GM18499 (cell line): ENCODE measurements around the gene RERE.
A peak's percentile ranks its signal among the peaks of the same experiment; 100 is the strongest.
"Not testable (repeated sequence)": the region's sequence is repeated elsewhere in the genome, so short reads cannot be mapped to it uniquely, and the experiment has no call there.

ENCODE experiments used
- ATAC-seq: cut with Tn5 transposase; IDR thresholded peaks from one replicate; pipeline ENCODE4 v1.9.1; 2021; ENCODE audit warnings: moderate number of reproducible peaks; ENCODE audit not compliant: insufficient read depth, unreplicated experiment

The RERE gene

DNA sequence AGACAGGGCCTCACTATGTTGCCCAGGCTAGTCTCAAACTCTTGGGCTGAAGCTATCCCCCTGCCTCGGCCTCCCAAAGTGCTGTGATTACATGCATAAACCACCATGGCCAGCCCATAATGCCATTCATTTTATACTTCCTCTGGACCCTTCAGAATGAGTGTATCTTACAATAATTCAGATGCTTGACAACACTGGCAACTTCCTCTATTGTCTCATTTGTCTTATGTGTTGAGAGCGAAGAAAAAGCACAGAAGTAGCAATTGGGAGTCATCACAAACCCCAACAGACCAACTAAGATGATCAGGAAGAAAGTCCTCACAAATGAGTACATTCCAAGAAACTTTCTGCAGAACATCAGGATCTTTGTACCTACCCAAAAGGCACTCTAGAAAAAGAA lies 191.9 kb downstream of the RERE start:
- ATAC-seq = no peak

- not testable (repeated sequence) for ATAC-seq
Observed at GRCh38 chr1:8623651-8624192, 193.7 kb downstream of the RERE start.

DNA sequence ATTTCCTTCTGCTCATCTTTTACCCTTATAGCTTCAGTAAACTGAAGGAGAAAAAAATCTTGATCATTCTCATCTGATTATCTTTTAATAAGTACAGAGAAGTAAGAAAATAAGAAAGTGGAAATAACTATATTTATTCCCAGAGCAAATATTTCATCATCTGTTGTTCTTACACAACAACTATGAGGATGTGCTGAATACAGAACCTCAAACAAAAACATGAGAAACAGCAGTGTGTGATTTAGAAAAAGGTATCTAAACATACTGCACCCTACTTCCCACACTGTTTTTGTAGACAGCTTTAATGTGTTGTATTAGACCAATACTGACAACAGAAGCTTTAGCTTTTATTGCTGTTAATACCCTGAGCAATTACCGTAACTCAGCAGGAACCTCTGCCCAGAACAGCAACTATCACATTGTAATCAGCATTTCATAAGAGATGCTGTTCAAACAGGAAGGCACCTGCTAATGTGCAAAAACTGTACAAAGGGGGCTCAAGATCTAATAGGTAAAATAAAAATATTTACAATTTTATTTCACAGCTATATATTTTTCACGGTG lies 195.6 kb downstream of the RERE start:
- ATAC-seq = not testable (repeated sequence)

GRCh38 chr1:8621034-8621582 lies 196.3 kb downstream of the RERE start:
- ATAC-seq = not testable (repeated sequence)

DNA sequence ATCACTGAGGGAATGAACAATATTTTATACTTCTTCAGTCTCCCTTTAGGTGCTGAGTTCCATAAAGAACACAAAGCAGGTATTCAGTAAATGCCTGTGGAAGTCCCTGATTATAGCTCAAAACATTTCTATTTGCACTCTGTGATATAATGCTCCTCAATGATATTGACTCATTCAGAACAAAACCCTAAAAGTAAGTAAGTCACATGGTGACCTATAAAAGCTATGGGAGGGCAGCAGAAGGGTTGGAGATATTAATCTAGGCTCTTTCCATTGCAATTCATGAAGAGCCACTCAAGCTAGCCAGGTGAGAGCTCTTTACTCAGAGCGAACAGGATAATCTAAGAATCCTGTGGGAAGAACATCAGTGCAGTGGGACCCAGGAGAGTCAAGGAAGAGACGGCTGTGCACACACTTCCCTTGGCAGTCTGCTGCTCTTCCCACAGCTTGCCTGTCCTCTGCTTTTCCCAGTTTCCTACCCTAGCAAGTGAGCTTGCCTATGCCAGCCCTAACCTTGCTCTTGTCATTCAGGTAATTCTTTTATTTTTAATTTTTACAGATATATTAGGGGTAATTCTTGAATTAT lies 197.4 kb downstream of the RERE start:
- ATAC-seq = not testable (repeated sequence)

DNA sequence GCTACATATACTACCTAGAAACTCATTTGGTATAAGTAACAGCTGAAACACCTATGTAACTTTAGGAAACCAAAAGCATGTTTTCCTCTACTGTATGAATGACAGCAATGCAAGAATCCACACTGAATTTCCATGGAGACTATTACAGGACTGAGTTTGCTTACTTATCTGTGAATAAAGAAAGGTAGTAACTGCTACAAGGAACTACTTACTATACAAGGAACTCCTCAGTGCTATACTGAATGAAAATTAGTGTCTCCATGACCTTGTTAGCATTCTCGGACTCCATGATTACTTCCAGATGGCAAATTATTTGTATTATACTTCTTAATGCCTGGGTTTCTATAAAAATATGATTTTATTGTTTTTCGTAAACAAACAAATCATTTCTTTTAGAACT lies 198.0 kb downstream of the RERE start:
- not testable (repeated sequence) for ATAC-seq

- ATAC-seq = not testable (repeated sequence)
Observed at GRCh38 chr1:8616791-8617190, 200.6 kb downstream of the RERE start.

GRCh38 chr1:8611634-8612515 lies 205.6 kb downstream of the RERE start:
- ATAC-seq = not testable (repeated sequence)

DNA sequence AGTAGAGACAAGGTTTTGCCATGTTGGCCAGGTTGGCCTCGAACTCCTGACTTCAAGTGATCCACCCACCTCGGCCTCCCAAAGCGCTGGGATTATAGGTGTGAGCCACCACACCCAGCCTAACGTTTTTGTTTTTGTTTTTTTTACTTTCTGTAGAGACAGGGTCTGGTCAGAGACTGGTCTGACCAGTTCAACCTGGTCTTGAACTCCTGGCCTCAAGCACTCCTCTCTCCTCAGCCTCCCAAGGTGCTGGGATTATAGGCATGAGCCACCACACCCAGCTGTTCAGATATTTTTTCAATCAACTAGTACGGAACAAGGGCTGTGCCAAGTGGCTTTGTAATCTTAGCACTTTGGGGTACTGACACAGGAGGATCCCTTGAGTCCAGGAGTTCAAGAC lies 209.5 kb downstream of the RERE start:
- no peak for ATAC-seq

DNA sequence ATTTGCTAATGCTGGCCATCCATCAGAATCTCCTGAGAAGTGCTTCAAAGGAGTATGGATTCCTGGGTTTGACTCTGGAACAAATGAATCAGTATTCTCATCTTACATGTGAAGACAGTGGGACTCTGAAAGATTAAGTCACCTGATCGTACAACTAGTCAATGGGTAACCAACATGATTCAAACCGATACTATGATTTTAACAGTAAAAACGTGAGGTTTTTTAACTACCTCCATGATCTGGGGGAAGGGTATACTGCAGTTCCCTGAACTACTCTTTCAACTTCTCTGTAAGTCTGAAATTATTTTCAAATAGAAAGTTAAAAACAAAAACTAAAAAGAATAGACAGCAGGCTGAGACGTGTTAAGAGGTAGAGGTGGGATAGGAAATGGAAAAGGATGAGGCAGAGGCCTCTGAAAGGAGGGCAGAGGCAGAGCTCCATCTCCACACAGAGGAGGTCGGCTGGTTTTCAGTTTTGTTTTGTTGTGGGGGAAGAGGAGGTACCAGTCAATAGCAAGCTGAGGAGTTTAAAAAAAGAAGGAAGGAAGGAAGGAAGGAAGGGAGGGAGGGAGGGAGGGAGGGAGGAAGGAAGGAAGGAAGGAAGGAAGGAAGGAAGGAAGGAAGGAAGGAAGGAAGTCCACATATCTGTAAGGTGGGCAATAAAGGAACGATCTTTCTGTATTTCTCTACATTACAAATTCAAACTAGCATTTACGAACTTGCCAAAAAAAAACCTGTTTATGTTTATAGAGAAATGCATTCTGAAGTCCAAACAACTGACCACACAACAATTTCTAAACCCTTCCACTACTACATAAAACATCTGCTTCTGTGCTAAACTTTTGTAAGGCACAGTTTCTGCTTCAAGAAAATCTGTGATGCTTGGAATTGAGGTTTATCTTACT lies 213.1 kb downstream of the RERE start:
- ATAC-seq = peak; percentile 55

- no peak for ATAC-seq
Observed at GRCh38 chr1:8603220-8603616, 214.2 kb downstream of the RERE start.

GRCh38 chr1:8602471-8603219 lies 214.8 kb downstream of the RERE start:
- no peak for ATAC-seq

- ATAC-seq = no peak
Observed at GRCh38 chr1:8600336-8600735, 217.1 kb downstream of the RERE start.

DNA sequence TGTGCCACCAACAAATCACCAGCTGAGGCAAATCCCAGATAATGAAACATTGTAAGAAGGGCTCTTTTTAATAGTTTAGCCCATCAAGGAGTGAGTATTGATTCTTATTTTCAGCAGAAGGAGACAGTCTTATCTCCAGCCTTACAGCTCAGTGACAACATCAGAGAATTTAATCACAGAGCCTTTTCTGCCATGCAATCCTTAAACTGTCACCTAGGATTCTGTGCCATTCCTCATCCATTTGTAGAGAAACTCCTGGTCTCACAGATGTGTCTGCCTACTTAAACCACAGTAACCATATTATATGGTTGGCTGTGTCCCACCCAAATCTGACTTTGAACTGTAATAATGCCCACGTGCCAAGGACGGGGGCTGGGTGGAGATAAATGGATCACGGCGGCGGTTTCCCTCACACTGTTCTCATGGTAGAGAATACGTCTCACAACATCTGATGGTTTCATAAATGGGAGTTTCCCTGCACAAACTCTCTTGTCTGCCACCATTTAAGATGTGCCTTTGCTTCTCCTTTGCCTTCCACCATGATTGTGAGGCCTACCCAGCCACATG lies 217.7 kb downstream of the RERE start:
- ATAC-seq = no peak

- no peak for ATAC-seq
Observed at GRCh38 chr1:8598783-8599182, 218.7 kb downstream of the RERE start.

DNA sequence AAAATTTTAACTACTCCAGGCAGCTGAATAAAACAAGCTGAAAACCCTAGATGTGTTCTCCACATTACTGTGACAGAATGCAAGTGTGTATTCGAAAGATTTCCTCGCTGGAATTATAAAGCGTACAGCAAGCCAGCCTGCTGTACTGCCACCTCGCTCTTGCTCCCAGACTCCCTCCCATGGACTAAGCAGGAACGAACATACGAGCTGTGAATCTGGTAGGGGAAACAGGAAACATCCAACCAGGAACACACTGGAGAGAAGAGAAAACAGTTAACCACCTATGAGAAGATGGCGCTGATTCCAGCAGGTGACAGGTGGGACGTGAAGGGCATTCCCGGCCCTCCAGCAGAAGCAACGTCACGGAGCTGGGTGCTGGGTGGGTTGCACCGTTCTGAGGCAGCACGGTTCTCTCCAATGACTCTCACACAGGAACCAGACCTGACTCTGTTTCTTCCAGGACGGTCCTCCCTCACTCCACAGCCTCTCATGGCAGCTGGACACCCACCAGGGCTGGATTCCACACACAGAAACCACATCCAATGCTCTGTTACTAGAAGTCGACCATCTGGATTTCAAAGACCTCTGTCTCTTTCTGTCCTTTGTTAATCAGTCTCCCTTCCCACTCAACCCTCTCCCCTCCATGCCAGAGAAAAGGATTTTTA lies 219.2 kb downstream of the RERE start:
- ATAC-seq = no peak

- no peak for ATAC-seq
Observed at GRCh38 chr1:8597455-8597854, 220.0 kb downstream of the RERE start.

- no peak for ATAC-seq
Observed at GRCh38 chr1:8595941-8596340, 221.5 kb downstream of the RERE start.
